ENCODE data around the gene CLINT1. TPM values are rescaled to one million over a fixed set of nuclear protein-coding genes. Genes with fewer than 3 reads are reported as not detected.
"Not testable (repeated sequence)": the region's sequence is repeated elsewhere in the genome, so short reads cannot be mapped to it uniquely, and the experiment has no call there.

CLINT1 gene
- total RNA-seq, 1 experiment from 2014 or later = 70.0 TPM

DNA sequence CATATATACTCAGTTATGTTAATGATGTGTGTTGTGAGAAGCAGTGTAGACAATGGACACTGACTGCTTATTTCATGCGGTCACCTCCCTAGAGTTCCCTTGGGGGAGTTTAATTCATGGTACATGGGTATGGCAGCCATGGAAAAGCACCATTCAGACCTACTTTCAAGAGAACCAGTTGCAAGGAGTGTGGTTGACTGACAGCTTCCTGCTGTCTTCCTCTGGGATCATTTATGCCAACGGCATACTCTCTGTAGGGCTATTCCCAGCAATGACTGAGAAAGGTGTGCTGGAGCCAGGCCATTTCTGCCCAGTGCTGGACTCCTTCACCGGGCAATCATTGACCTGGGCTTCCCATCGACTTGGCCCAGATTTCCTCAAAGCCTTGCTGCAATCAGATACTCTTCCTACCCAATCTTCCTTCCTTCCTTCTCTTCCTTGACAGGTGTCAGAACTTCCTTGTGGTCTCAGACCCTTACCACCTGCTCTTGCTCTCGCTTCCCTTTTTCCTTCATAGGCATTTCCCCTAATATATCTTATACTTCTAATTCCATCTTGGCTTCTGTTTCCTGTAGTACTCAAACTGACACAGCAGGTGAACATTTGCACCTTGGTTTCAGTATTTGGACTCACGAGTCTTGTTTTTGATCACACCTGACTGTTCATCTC lies 3.4 kb upstream of the CLINT1 start:
- no peak for DNase-seq (ENCODE audit: low spot score)

DNA sequence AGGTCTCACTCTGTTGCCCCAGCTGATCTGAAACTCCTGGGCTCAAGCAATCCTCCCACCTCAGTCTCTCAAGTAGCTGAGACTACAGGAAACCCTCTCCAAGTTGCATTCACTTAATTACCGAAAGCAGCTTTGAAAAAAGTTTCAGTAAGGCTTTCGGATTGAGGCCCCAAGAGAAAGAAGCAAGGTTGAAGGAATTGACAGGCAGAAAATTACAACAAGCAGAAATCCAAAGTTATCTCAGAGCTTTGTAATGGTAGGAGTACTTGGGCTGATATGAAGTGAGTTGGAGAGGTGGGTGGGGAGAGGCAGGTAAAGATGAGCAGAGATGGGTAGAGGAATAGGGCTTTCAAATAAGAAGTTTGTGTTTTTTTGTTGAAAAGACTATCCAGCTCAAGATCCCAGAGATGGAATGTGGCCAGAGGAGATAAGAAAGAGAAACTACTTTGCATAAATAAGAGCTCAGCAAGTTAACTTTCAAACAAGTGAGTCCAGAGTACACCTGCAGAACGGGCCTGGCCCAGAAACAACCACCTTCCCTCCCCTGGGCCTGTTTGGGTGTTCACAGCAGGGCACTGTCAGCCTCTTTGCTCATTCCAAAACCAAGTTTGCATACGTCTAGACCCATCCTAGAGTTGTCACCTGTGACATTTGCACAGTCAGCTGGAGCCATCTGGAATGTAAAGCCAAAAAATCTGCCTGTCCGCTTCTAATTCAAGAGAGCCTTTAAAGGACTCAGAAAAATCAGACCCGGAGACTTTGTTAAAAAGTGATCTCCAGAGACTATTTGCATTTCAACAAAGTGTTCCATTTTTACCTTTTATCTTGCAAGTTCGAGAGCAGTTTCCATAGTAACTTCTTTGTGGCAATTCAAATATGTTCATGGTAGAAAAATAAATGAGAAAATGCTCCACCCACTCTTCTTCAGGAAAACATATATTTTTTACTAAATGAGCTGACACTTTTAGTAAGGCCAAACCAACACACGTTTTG lies 2.2 kb upstream of the CLINT1 start:
- DNase-seq (ENCODE audit: low spot score) = no peak

- DNase-seq (ENCODE audit: low spot score) = no peak
These were observed 256 bp upstream of the CLINT1 start for GRCh38 chr5:157859227-157859575.

DNA sequence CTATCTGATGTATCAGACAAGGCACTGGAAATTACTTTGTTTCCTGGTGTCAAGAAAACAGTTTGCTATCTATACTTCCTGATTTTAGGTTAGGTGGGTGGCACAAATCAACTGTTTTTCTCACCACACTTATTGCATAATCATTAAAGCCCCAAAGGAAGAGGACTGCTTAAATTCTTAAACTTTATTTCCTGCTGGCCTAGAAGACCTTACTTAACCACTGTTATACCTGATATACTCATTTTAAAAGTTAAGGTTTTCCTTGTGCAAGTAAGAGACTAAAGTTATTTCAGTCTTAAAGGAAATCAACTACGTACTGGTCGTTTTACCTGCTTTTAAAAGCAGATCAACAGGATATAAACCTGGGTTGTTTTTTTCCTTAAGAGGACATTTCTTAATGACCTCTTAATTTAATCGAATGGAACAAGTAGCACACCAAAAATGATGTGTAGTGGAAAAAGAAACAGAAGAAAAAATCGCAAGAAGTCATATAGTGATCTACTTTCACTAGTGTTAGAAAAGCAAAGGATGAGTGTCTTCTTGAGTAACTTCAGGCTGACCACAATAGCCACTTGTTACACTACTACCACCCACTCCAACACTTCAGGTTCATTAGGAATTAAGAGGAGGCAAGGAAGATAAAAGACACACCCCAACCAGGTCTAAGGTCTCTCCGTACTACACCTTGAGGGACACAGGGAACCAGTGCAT lies 974 bp downstream of the CLINT1 start:
- peak; percentile 39 for DNase-seq (ENCODE audit: low spot score)

DNA sequence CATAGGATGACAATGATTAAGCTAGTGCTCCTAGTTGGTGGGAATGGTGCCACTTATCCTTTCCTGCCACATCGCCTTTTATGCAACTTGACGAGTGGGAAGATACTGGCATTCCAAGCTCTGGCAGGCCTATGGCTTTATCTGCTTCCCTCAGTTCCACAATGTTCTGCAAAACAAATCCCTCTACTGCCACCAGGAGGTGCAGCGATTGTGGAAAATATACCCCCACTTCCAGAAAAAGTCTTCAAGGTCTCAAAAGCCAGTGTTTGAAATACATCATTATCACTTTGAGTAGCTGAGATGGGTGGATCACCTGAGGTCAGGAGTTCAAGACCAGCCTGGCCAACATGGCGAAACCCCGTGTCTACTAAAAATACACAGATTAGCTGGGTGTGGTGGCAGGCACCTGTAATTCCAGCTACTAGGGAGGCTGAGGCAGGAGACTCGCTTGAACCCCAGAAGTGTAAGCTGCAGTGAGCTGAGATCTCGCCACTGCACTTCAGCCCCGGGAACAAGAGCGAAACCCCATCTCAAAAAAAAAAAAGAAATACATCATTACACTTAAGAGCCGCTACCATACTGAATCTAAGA lies 3.4 kb downstream of the CLINT1 start:
- peak; percentile 78 for DNase-seq (ENCODE audit: low spot score)

- not testable (repeated sequence) for DNase-seq (ENCODE audit: low spot score)
These were observed 5.6 kb downstream of the CLINT1 start for GRCh38 chr5:157853365-157853764.

- no peak for DNase-seq (ENCODE audit: low spot score)
These were observed 12.9 kb downstream of the CLINT1 start for GRCh38 chr5:157845914-157846598.

GRCh38 chr5:157842787-157843186 lies 16.2 kb downstream of the CLINT1 start:
- DNase-seq (ENCODE audit: low spot score) = no peak

DNA sequence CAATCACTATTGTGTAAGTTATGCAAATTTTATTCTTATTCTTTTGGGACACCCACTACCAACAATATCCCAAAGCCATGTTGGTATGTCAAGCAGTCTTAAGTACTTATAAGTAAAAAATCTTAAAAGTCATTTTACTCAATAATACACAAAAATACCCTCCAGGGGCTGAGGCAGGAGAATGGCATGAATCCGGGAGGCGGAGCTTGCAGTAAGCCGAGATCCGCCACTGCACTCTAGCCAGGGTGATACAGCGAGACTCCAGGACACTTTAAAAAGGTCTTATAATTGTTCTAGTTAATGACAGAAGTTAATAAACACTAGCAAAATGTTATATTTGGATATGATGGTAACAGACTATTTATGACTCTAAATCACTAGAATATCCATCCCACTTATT lies 16.8 kb downstream of the CLINT1 start:
- DNase-seq (ENCODE audit: low spot score) = no peak

- DNase-seq (ENCODE audit: low spot score) = no peak
These were observed 19.7 kb downstream of the CLINT1 start for GRCh38 chr5:157839157-157839795.

DNA sequence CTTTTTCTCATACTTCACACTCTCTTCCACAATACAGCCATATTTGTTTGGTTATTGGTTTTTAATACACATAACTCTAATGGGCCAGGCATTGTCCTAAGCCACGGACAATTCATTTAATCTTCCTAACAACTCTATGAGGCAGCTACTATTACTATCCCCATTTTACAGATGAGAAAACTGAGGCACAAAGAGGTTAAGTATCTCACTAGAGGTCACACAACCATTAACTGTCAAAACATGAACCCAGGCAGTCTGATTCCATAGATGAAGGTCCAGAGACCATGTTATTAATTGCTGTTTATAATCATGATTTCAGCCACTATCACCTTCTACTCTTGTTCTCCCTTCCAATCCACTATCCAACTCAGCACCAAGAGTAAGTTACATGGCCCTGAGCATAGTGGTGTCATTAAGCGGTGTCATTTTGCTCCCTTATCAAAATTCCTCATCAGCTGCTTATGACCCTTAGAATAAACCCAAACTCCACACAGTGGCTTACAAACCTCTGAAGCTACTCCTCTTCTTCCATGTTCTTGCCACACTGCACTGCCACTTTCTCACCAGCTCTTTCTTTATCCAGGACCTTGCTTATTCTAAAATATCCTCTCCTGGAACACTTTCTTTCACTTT lies 22.7 kb downstream of the CLINT1 start:
- DNase-seq (ENCODE audit: low spot score) = no peak

DNA sequence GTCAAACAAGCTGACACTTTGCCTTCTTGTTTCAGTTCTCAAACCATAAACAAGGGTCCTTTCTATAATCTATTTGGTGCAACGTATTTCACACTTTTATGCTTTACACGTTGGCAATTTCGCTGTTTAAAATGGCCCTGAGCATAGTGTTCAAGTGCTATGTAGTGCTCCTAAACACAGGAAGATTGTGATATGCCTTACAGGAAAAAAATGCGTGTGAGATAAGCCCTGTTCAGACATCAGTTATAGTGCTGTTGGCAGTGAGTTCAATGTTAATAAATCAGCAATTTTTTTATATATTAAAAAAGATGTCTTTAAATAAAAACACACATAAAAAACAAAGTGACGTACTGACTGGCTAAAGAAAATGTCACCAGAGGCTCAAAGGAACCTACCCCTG lies 23.9 kb downstream of the CLINT1 start:
- DNase-seq (ENCODE audit: low spot score) = no peak

GRCh38 chr5:157828944-157829639 lies 29.9 kb downstream of the CLINT1 start:
- DNase-seq (ENCODE audit: low spot score) = no peak

- no peak for DNase-seq (ENCODE audit: low spot score)
These were observed 30.6 kb downstream of the CLINT1 start for GRCh38 chr5:157828105-157828943.

DNA sequence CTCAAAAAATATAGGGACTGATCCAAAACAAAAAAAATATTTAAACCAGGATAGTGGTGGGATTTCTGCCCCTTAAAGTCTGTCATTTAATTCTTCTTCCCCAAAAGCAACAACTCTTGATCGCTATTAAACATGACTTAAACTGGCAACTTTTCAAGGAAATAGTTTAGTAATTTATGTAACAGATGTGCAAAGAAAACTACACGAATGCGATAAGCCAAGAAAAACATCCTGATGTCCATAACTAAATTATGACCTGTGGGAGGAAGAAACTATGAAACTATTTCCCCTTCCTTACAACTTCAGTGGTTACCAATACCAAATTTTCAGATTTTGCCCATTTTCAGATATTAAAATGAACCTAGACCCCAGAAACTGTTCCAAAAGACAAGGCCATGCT lies 31.5 kb downstream of the CLINT1 start:
- DNase-seq (ENCODE audit: low spot score) = no peak

- DNase-seq (ENCODE audit: low spot score) = no peak
These were observed 35.3 kb downstream of the CLINT1 start for GRCh38 chr5:157823655-157824054.

- no peak for DNase-seq (ENCODE audit: low spot score)
These were observed 36.9 kb downstream of the CLINT1 start for GRCh38 chr5:157821822-157822622.

- DNase-seq (ENCODE audit: low spot score) = no peak
These were observed 37.5 kb downstream of the CLINT1 start for GRCh38 chr5:157821405-157821804.
